IMR-90 (cell line): ENCODE results near the gene SPSB4.

ENCODE experiments used
- CEBPB ChIP-seq: IDR thresholded peaks from 2 replicates; pipeline ENCODE4 v1.6.1; 2012; ENCODE audit warnings: low read depth, low read length, improper control_type of control experiment
- CHD1 ChIP-seq: IDR thresholded peaks from 2 replicates; pipeline ENCODE4 v1.6.1; 2012; ENCODE audit warnings: low read depth, low read length, improper control_type of control experiment
- ELK1 ChIP-seq: fragments of 150-350 bp; IDR thresholded peaks from 2 replicates; pipeline ENCODE4 v1.6.1; 2016; ENCODE audit warnings: low read depth, mild to moderate bottlenecking, low read length, moderate library complexity, borderline replicate concordance
- FOS ChIP-seq: fragments of 150-350 bp; IDR thresholded peaks from 2 replicates; pipeline ENCODE4 v1.6.1; 2016; ENCODE audit warnings: low read depth, low read length
- MAFK ChIP-seq: IDR thresholded peaks from 2 replicates; pipeline ENCODE4 v1.6.1; 2012; ENCODE audit warnings: low read depth, low read length, improper control_type of control experiment
- MAZ ChIP-seq: IDR thresholded peaks from 2 replicates; pipeline ENCODE4 v1.6.1; 2012; ENCODE audit warnings: low read depth, mild to moderate bottlenecking, low read length, improper control_type of control experiment, moderate library complexity, borderline replicate concordance
- MXI1 ChIP-seq: IDR thresholded peaks from 2 replicates; pipeline ENCODE4 v1.6.1; 2012; ENCODE audit warnings: low read depth, mild to moderate bottlenecking, low read length, moderate library complexity, borderline replicate concordance
- NFE2L2 ChIP-seq: fragments of 150-350 bp; IDR thresholded peaks from 2 replicates; pipeline ENCODE4 v1.6.1; 2016; ENCODE audit warnings: low read depth, mild to moderate bottlenecking, low read length
- POLR2A ChIP-seq: IDR thresholded peaks from 2 replicates; pipeline ENCODE4 v1.6.1; 2012; ENCODE audit warnings: mild to moderate bottlenecking, low read depth, low read length
- RAD21 ChIP-seq: IDR thresholded peaks from 2 replicates; pipeline ENCODE4 v1.6.1; 2012; ENCODE audit warnings: low read length, improper control_type of control experiment
- RFX5 ChIP-seq: IDR thresholded peaks from 2 replicates; pipeline ENCODE4 v1.8.0; 2012; ENCODE audit warnings: low read depth, mild to moderate bottlenecking, low read length, moderate library complexity
- SMC3 ChIP-seq: fragments of 150-350 bp; IDR thresholded peaks from 2 replicates; pipeline ENCODE4 v1.6.1; 2016; ENCODE audit warnings: low read depth, mild to moderate bottlenecking, antibody characterized with exemption, low read length, moderate library complexity
- USF2 ChIP-seq: fragments of 150-350 bp; IDR thresholded peaks from 2 replicates; pipeline ENCODE4 v1.6.1; 2017; ENCODE audit warnings: mild to moderate bottlenecking, antibody characterized with exemption, low read length, low read depth
- TF ChIP-seq, protein P1 (sequence below): conservative IDR thresholded peaks from 2 replicates; pipeline ENCODE4 v1.5.1; 2012; ENCODE audit warnings: mild to moderate bottlenecking, low read depth, low read length, improper control_type of control experiment

DNA sequence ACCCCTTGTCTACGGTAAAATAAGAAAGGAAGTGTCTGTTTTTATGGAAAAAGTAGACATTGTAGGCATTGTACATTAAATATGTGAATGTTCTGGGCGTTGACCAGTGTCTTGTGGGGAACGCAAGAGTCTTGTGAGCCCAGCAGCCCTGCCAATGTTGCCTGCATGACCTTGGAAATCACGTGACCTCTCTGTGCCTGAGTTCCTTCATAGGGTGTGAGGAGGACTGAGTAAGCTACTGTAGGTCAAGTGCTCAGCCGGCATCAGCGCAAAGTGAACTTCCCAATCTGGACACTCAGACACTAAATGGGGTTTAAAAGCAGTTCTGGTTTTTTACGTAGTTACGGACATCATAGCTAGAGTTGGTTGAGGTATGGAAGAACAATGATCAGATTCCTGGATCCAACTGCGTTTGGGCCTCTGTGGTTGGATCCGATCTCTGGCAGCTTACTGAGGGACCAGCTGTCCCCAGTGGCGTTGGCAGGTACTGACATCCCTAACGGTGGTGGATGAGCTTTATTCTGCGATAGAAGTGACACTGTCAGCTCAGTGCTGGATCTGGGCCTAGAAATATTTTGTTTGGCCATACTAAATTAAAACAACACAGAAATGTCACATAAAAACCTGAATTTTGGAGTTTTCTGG is 63.8 kb downstream of the SPSB4 start:
- TF ChIP-seq, protein P1, sequence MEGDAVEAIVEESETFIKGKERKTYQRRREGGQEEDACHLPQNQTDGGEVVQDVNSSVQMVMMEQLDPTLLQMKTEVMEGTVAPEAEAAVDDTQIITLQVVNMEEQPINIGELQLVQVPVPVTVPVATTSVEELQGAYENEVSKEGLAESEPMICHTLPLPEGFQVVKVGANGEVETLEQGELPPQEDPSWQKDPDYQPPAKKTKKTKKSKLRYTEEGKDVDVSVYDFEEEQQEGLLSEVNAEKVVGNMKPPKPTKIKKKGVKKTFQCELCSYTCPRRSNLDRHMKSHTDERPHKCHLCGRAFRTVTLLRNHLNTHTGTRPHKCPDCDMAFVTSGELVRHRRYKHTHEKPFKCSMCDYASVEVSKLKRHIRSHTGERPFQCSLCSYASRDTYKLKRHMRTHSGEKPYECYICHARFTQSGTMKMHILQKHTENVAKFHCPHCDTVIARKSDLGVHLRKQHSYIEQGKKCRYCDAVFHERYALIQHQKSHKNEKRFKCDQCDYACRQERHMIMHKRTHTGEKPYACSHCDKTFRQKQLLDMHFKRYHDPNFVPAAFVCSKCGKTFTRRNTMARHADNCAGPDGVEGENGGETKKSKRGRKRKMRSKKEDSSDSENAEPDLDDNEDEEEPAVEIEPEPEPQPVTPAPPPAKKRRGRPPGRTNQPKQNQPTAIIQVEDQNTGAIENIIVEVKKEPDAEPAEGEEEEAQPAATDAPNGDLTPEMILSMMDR = 0 out of 2 replicates have a peak, but pooled peaks have one; percentile 10
- TF ChIP-seq POLR2A = no peak
- no peak for TF ChIP-seq RFX5
- no peak for TF ChIP-seq MAFK
- TF ChIP-seq USF2 = no peak
- TF ChIP-seq CEBPB = no peak
- no peak for TF ChIP-seq ELK1
- TF ChIP-seq MXI1 = no peak
- no peak for TF ChIP-seq CHD1
- no peak for TF ChIP-seq MAZ
- TF ChIP-seq RAD21 = no peak
- TF ChIP-seq FOS = no peak
- TF ChIP-seq SMC3 = no peak
- no peak for TF ChIP-seq NFE2L2
